Measurements from ENCODE around the gene LRRC61.
A peak's percentile ranks its signal among the peaks of the same experiment; 100 is the strongest.
"Not testable (repeated sequence)": the region's sequence is repeated elsewhere in the genome, so short reads cannot be mapped to it uniquely, and the experiment has no call there.

LRRC61 gene, protein sequence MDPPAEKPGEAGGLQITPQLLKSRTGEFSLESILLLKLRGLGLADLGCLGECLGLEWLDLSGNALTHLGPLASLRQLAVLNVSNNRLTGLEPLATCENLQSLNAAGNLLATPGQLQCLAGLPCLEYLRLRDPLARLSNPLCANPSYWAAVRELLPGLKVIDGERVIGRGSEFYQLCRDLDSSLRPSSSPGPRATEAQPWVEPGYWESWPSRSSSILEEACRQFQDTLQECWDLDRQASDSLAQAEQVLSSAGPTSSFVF

DNA sequence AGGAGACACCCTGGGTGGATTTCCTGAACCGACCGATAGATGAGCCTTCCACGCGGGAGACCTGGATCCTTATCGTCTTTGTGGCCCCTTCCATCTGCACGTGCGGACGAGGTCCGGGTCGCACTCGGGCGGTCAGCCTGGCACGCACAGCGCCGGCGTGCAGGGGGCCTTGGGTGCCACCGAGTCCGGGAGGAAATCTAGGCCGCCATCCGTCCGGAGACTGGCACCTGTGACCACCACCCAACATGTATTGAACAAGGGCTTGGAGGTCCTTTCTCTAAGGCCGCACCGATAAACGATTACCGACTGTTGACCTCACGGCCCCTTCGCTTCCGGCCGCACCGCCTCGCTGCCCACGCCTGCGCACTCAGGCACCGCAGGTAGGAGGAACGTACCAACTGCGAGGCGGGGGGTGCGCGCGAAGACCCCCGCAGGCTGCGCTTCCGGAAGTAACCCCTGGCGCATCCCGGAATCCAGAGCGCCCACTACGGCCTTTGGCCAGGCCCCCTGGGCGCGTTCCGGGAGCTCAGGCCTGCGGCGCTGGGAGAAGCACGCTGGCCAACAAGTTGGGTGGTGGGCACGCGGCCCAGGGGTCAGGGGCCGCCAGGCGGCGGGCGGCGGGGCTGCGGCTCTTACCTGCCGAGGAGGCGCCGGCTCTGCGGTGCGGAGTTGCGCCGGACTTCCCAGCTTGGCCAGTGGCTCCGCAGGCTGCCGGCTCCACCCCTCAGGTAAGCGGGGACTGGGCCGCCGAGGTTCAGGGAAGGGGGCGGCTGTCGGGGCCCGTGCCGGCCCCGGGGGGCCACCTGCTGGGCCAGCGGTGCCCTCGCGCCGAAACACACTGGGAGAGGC is at the start of gene LRRC61, which contains the start of gene ACTR3C:
LRRC61 (plus strand) TSS at position 523 of the 849 bp plus-strand sequence. CDS start 13,507 bp downstream, outside the sequence.
ACTR3C (minus strand) TSS at position 713 of the 849 bp plus-strand sequence. CDS start 28,249 bp downstream, outside the sequence.
- DNase-seq (ENCODE audit: low spot score): no peak

DNA sequence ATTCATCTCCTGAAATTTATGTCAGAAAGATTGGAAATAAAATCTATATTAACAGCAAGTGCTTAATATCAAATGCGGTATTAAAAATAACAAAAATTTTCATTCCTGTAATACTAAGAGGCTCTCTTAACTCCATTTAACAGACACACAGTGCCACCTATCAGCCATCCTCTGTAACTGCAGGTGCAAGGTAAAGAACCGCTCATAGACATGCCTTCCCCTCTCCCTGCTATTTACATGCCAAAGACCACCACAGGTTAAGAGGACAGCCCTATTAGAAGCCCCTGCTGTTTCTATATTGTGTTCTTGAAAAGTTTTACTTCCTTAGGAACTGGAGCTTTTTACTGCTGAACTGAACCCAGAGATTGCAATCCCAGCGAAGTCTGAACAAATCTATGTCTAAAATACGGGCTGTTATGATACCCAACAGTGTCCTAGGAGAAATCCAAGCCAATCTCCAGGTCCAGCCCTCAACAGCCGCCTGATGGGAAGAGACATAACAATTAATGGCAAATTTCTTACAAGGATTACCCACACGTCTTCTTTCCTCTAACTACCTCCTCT is 46.9 kb upstream of the LRRC61 start:
- peak; percentile 29 for DNase-seq (ENCODE audit: low spot score)

DNA sequence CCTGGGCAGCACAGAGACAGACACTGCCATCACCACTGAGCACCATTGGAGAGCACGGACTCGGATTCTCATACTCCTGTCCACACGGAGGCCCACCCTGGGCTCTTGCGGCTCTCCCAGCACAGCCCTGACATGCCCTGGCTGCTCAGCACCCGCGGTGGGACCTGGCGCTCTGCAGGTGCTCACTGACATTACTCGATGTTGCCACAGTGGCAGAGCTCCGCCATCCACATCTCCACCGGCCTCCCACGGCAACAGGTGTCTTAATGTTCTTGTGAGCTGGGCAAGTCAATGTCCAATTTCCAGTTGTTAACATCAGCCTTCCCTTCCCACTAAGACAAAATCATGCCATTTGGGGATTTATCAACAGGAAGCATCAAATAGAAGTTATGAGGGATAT is 44.8 kb upstream of the LRRC61 start:
- not testable (repeated sequence) for DNase-seq (ENCODE audit: low spot score)

DNA sequence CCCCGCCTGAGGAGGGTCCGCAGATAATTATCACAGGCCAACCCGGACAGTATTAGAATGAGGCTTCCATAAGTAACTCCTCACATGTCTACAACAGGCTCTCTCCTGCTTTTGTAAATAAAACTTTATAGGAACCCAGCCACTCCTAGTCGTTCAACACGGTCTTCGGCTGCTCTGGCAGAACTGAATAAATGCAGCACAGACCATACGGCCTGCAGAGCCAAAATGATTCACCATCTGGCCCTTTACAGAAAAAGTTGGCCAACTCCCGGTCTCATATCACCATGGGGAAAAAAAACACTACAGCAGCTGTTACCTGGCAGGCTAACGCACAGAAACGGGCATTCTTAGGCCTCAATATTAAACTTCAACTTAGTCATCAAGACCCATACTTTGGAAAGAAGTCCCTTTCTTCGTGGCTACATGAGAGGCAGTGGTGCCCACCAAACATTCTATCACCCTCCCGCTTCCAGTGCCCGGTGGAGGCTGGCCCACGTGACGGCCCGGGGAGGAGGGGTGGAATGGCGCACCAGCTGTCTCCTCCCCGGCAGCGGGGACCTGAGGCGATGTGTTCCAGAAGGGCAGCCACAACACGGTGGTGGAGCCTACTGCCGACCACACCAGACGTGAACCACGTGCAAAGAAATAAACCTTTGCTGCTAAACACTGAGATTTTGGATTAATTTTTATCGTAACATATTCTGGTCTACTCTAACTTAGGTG is 41.3 kb upstream of the LRRC61 start:
- DNase-seq (ENCODE audit: low spot score): not testable (repeated sequence)

DNA sequence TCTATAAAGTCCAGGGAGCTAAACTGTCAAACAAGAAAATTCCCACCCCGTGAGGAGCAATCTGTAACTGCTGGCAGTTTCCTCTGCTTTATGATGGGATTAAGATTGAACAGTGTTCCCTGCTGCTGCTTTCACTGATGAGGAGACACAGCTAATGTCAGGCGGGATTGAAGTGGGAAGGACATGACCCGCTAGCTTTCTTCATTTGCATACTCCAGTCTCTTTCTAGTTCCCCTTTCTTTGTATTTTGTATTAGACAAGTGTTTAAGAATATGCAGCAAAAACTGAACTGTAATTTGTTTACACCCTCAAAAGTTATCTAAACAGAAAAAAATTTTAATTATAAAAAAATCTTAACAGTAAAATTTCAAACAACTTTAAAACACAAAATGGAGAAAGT is 40.0 kb upstream of the LRRC61 start:
- DNase-seq (ENCODE audit: low spot score): not testable (repeated sequence)

DNA sequence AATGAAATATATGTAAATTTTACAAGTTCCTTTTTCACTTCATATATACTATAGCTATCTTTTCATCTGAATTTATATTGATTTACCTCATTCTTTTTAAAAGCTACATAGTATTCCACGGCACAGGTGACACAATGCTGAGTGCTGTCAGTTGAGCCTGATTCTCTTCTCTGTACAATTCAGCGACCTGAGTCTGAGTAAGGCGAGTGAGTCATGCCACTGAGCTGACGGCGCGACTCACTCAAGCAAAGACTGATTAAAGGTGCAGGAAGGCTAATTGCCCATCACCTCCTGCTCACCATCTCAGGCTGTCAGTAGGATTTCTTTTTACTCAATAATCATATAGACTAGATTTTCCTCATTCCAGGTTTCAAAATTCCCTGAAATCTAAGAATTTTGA is 39.5 kb upstream of the LRRC61 start:
- DNase-seq (ENCODE audit: low spot score): not testable (repeated sequence)

DNA sequence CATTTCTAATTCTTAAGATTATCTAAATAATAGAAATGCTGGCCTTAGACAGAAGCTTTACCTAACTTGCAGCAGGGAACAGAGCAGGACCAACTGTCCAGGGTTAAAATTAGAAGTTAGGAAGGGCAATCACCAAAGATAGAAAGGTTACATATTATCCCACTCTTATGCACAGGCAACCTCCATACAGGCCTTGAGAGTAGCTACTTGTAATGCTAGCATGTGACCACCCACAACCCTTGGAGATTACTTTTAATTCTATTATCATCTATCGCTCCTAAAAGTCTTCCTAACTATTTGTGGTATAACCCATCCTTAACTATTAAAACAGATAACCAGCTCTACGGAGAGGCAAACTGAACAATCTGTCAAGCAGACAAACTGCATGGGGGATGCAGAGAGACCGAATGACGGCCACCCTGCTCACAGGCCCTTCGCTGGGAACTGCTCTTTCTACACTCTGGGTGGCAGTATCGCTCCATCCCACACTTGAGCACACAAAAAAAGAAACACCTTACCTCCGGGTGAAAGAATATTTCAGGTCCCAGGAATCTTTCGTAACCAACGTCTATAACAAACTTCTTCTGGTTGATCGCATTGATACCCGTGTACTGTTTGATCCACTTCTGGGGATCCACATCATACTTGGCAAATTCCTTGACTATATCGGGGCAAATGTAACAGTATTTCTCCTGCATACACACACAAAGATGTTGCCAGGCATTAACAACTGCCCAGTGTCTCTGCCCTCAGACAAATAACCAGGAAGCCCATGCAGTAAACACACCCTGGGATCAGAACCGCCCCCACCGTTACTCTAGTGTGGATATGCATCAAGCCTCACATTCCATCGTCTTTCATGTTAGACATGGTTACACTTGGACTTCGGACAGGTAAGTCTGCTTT is 37.1 kb upstream of the LRRC61 start:
- not testable (repeated sequence) for DNase-seq (ENCODE audit: low spot score)

DNA sequence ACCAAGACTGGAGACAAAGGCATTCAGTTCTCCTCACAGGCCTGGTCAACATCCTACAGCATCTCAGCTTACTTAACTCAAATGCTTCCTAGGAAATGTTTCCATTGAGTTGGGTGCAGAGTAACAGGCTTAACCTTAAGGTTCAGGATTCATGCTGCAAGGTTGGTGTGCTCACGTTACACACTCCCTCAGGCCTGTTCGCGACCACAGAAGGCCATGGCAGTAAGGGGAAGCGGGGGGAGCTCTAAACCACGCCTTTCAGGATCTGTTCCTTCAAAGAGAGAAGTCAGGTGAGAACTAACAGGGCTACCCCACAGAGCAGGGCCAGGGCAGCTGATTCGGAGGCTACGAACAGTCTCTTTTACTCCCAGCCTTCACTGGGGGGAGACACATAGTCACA is 35.3 kb upstream of the LRRC61 start:
- not testable (repeated sequence) for DNase-seq (ENCODE audit: low spot score)

DNA sequence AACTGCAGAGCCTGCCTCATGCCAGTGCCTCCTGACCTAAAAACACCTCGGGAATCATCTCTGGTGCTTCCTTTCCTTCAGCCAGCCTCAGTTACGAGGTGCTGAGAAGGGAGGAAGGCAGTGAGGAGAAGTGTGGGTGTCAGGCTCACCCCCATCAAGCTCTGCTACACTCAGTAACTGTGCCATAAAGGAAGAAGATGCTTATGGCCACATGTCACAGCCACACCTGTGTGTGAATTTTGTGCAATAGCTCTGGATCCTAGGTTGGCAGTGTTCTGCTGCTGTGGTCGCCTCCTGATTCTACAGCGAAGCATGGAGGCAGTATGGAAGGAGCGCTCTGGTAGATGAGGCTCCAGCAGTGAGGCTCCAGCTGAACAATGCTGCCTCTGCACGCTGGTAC is 34.3 kb upstream of the LRRC61 start:
- not testable (repeated sequence) for DNase-seq (ENCODE audit: low spot score)

DNA sequence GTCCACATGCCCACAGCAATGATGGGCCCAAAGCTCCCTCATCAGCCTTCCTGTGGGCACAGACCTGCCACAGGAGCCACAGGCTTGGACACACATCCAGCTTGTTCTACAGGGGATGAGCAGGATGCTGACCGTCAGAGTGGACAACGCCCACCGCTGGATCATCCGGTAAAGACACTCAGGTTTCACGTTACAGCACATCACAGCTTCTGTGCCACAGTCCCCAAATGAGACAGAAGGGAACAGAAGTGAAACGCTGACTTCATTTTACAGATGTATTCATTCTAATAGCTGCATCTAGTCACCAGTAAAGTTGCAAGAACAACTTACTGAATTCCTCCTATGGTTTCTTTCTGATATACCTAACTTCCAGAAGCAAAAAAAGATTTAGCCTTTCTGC is 32.8 kb upstream of the LRRC61 start:
- not testable (repeated sequence) for DNase-seq (ENCODE audit: low spot score)

DNA sequence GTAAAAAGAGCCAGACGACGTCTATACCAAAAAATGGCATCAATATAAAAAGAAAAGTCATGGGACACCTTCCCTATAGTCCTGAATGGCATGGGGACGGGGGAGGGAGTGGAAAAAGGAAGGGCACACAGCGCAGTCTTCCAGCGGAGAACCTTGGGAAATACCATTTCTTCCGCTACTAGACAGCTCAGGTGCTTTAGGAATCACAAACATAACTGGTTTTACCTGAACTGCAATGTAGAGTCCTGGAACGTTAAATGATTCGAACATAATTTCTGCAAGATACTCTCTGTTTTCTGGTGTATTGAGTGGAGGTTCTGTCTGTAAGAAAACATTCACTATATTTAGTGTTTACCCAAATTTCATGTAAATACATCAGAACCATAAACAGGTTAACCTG is 28.1 kb upstream of the LRRC61 start:
- not testable (repeated sequence) for DNase-seq (ENCODE audit: low spot score)

DNA sequence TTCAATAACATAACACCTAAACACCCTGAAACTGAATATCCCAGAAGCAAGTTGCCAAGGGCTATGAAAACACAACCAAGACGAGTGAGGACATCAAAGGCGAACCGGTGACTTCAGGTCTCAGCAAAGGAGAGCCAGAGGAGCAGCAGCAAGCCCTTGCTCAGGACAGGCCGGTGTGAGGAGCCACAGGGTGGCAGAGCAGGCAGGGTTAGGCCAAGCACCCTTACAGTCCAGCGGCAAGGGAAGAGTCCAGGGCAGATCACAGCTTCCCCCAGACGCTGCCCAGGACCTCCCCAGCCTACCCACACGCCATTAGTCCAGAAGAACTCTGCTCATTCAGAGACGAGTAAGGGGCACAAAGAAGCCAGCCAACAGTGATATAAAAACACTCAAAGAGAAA is 27.5 kb upstream of the LRRC61 start:
- DNase-seq (ENCODE audit: low spot score): not testable (repeated sequence)

DNA sequence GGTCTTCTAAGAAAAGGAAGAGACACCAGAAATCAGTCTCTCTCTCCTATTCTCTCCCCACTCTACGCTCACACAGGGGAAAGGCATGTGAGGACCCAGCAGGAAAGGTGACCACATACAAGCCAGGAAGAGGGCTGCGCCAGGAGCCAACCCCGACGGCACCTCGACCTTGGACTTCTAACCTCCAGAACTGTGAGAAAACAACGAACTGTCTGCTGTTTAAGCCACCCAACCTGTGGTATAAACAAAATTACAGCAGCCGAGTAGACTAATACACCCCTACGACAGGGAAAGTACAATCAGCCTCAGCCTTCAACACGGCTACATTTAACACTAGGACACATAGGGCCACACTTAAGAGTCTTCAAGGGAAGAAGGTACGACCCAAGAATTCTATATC is 26.4 kb upstream of the LRRC61 start:
- not testable (repeated sequence) for DNase-seq (ENCODE audit: low spot score)

DNA sequence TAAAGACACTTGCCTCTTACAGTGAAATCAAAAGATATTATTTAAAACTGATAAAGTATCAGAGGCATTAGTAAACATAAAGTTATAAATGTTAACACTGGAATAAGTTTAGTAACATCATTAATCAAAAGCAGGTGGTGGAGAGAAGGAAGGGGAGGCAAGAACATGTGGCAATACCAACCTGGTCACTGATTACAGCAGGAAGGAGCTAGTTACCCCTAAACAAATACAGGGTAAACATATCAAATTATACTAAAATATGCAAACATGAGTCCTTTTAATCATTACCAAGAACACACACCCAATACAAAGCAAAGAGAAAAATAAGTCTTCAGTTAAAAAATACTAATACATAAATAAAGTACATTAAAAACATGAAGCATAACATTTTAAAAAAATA is 25.2 kb upstream of the LRRC61 start:
- DNase-seq (ENCODE audit: low spot score): not testable (repeated sequence)

DNA sequence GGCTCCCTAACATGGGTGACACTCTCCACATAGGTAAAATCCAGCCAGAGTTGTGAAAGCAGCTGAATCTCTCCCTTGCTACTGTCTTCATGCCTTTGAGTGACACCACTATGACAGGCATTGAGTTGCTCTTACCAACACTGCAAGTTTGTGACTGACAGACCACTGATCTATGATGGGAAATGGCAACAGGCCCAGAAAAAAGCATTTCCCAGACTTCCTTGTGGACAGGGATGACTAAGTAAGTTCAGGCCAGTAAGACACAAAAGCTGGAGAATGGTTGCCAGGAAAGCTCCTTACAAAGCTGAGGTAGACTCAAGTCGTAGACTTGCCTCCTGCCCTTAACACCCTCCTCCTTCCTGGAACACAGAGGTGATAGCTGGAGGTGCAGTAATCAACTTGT is 20.2 kb upstream of the LRRC61 start:
- not testable (repeated sequence) for DNase-seq (ENCODE audit: low spot score)

DNA sequence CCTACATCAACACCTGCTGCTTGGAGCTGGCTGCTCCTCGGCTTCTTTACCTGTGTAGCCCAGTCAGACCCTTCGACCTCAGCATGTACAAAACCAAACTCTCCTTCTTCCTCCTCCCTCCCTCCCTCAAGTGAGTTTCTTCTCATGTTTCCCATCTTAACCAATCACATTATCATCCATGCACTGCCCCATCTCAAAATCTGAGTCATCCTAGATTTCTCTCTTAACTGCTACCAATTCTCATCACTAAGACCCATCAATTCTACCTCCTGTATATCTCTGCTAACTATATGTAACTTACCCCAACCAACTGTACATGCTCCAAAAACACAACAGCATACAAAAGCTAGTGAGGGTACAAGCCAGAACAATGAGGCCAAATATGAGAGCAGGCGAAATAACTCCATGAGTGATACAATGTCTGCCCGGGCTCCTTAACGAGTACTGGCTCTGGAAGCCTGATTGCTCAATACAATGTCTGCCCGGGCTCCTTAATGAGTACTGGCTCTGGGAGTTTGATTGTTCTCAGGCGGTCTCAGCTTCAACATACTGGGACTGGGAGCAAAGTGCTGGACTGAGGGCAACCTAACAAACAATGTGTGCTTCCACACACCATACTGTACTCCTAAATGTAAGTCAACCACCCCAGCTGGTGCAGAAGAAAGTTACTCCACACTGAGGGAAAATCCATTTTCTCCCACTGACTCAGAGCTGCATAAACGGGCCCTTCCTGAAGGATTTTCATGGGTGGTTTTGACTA is 18.5 kb upstream of the LRRC61 start:
- not testable (repeated sequence) for DNase-seq (ENCODE audit: low spot score)

DNA sequence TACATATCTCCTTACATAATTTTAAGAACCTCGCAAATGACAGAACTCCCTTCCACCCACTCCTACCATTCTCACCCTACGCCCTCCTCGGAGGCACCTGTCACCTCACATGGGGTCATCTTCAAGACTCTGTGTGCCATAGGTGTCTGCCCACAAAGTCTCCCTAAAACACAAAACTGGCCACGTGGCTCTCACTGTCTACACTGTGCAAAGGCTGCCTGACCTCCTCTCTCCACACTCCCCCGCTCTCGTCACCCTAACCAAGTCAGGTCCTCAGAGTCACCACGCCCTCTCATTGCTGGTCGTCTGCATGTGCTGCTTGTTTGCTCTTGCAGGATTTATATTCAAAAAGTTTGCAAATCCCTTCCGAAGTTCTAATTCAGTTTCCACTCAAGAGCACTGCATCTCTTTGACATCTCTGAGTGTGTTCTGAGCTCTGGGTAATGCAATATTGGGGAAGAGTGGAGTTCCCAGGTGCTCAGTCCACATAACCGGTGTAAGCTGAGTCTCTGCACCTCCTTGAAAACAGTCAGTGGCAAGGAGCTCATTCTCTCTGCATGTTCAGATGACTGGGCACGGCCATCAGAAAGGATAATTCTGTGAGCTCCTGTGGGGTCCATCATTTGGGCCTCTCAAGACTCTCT is 17.8 kb upstream of the LRRC61 start:
- DNase-seq (ENCODE audit: low spot score): not testable (repeated sequence)

DNA sequence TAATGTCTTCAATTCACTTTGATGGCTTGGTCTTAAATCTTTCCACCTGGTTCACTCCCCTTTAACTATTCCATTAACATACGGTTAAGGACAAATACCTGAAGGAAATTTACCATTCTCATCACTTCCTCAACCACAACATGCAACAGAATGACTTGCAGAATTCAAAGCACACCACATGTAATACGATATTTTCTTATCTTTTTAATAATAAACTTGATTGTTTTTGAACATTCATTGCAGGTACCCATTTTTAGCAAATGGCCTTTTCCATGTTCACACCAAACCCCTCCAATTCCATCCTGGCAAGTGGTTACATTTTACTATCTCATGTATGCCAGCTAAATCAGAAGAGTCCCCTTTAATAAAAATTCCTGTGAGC is 17.3 kb upstream of the LRRC61 start:
- DNase-seq (ENCODE audit: low spot score): not testable (repeated sequence)

DNA sequence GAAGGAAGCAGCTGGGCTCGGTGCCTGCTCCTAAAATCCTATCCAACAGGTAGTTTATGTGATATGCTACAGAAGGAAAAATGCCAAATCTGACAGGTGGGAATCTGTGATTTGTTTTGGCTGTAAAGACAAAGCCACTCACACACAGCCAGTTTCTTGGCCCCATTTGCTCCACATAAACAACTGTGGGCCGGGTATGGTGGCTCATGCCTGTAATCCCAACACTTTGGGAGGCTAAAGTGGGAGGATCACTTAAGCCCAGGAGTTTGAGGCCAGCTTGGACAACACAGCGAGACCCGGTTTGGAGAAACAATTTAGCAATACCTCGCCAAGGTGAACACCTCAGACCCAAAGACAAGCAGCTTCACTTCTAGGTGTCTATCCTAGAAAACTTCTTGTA is 16.8 kb upstream of the LRRC61 start:
- not testable (repeated sequence) for DNase-seq (ENCODE audit: low spot score)

DNA sequence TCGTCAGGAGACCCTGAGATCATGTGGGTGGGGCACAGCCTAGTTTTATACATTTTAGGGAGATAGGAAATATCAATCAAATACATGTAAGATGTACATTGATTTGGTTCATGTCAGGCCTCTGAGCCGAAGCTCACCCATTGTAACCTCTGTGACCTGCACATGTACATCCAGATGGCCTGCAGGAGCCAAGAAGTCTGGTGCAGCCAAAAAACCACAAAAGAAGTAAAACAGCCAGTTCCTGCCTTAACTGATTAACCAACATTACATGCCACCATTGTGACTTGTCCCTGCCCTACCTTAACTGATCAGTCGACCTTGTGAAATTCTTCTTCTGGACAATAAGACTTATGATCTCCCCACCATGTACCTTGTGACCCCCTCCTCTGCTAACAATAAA is 16.0 kb upstream of the LRRC61 start:
- DNase-seq (ENCODE audit: low spot score): no peak
